A549 (cell line): ENCODE data around the gene NMNAT2. TPM values are rescaled to one million over a fixed set of nuclear protein-coding genes. Genes with fewer than 3 reads are reported as not detected.

ENCODE experiments used
- ATAC-seq, 2 experiments: fragments of 200-7000 bp in 1 of 2; fragments of >200 bp in 1 of 2; cut with Nextera tagmentation in 1 of 2; cut with Tn5 transposase in 1 of 2; 3 replicates each; pipeline versions ENCODE4 v1.8.0 to v1.9.1; 2018 to 2020; ENCODE audit warnings: mild to moderate bottlenecking in 1 of 2, moderate library complexity in 1 of 2
- CTCF ChIA-PET: fragments of 300-600 bp; sonication (Branson Sonifier 250); formaldehyde crosslinking; extraction: SDS; loops from one replicate; lab custom pipeline; 2021; ENCODE audit warnings: antibody characterized with exemption, inconsistent platforms; lab: Yijun Ruan, JAX
- POLR2A ChIA-PET: fragments of 350-600 bp; formaldehyde crosslinking; extraction: SDS; loops from one replicate; lab custom pipeline; 2021; ENCODE audit warnings: antibody characterized with exemption, inconsistent platforms; lab: Yijun Ruan, JAX
- DNase-seq, 2 experiments: peaks; one replicate each; pipeline versions ENCODE4 v3.0.0 to v3.0.0-alpha.2; 2011 to 2016; ENCODE audit warnings: low read depth in 1 of 2, low spot score in 1 of 2
- FAIRE-seq: peaks from 2 replicates; lab custom pipeline; 2011; peaks lifted over from hg19 to GRCh38; lab: Jason Lieb, UNC
- H3K27ac ChIP-seq, 2 experiments: fragments of >200 bp; sonication (Bioruptor Twin); formaldehyde crosslinking; 3 replicates each; pipeline ENCODE4 v1.5.1; 2016 to 2017
- H3K4me1 ChIP-seq: fragments of >200 bp; sonication (Bioruptor Twin); formaldehyde crosslinking; 3 replicates; pipeline ENCODE4 v1.6.1; 2016
- H3K4me2 ChIP-seq: fragments of >200 bp; sonication (Bioruptor Twin); formaldehyde crosslinking; 3 replicates; pipeline ENCODE4 v1.6.1; 2016
- H3K4me3 ChIP-seq: fragments of >200 bp; sonication (Bioruptor Twin); formaldehyde crosslinking; 3 replicates; pipeline ENCODE4 v1.5.1; 2016
- H3K9me3 ChIP-seq: fragments of >200 bp; sonication (Bioruptor Twin); formaldehyde crosslinking; 3 replicates; pipeline ENCODE4 v1.6.1; 2016
- BCL3 ChIP-seq: fragments of >200 bp; sonication (Bioruptor Twin); formaldehyde crosslinking; IDR thresholded peaks from 3 replicates; pipeline ENCODE4 v1.6.1; 2016
- BHLHE40 ChIP-seq: IDR thresholded peaks from 2 replicates; pipeline ENCODE4 v1.6.1; 2012; ENCODE audit warnings: low read depth, low read length, inconsistent platforms
- CBX2 ChIP-seq: fragments of 200-600 bp; sonication (generic); IDR thresholded peaks from 2 replicates; pipeline ENCODE4 v1.6.1; 2016; ENCODE audit warnings: low read depth, mild to moderate bottlenecking, borderline replicate concordance
- CHD2 ChIP-seq: fragments of 150-350 bp; IDR thresholded peaks from 2 replicates; pipeline ENCODE4 v1.6.1; 2014; ENCODE audit warnings: low read length; ENCODE audit not compliant: partially characterized antibody
- EHF ChIP-seq: fragments of 250-450 bp; sonication (Bioruptor Pico); IDR thresholded peaks from 2 replicates; pipeline ENCODE4 v1.5.0; 2020; ENCODE audit warnings: mild to moderate bottlenecking
- ELK1 ChIP-seq: fragments of 150-350 bp; IDR thresholded peaks from 2 replicates; pipeline ENCODE4 v1.6.1; 2014; ENCODE audit warnings: low read depth, mild to moderate bottlenecking, low read length
- ESRRA ChIP-seq: fragments of 150-350 bp; IDR thresholded peaks from 2 replicates; pipeline ENCODE4 v1.6.1; 2014; ENCODE audit warnings: mild to moderate bottlenecking, low read length, borderline replicate concordance
- FOSL2 ChIP-seq, 2 experiments: fragments of 450-650 bp in 1 of 2; fragments of >200 bp in 1 of 2; sonication (Bioruptor Twin) in 1 of 2; formaldehyde crosslinking; IDR thresholded peaks; 2 replicates each; pipeline versions ENCODE4 v1.5.0 to v1.6.1; 2016 to 2020; ENCODE audit warnings: mild to moderate bottlenecking in 1 of 2, moderate library complexity in 1 of 2
- GATA3 ChIP-seq: IDR thresholded peaks from 2 replicates; pipeline ENCODE4 v1.6.1; 2012; ENCODE audit warnings: borderline replicate concordance
- HOXB13 ChIP-seq: fragments of 250-450 bp; sonication (Bioruptor Pico); IDR thresholded peaks from 2 replicates; pipeline ENCODE4 v1.5.0; 2020; ENCODE audit warnings: low read depth, mild to moderate bottlenecking, moderate library complexity
- HOXB5 ChIP-seq: fragments of 250-450 bp; sonication (Bioruptor Pico); IDR thresholded peaks from 2 replicates; pipeline ENCODE4 v1.5.0; 2020; ENCODE audit warnings: mild to moderate bottlenecking, moderate library complexity
- NFE2L2 ChIP-seq: fragments of 150-350 bp; conservative IDR thresholded peaks from 2 replicates; pipeline ENCODE4 v1.6.1; 2014; ENCODE audit warnings: low read length
- PHF8 ChIP-seq: fragments of 200-600 bp; sonication (generic); IDR thresholded peaks from 2 replicates; pipeline ENCODE4 v1.6.1; 2016; ENCODE audit warnings: low read depth, mild to moderate bottlenecking, antibody characterized with exemption, moderate library complexity, borderline replicate concordance
- POLR2A ChIP-seq: IDR thresholded peaks from 2 replicates; pipeline ENCODE4 v1.6.1; 2012; ENCODE audit warnings: mild to moderate bottlenecking, low read length
- RNF2 ChIP-seq: fragments of 200-600 bp; sonication (generic); IDR thresholded peaks from 2 replicates; pipeline ENCODE4 v1.6.1; 2016; ENCODE audit warnings: low read depth, mild to moderate bottlenecking, antibody characterized with exemption, moderate library complexity, borderline replicate concordance
- SREBF2 ChIP-seq: fragments of 450-650 bp; IDR thresholded peaks from 2 replicates; pipeline ENCODE4 v1.6.1; 2014; ENCODE audit warnings: mild to moderate bottlenecking, moderate library complexity
- TFCP2L1 ChIP-seq: fragments of 250-450 bp; sonication (Bioruptor Pico); IDR thresholded peaks from 2 replicates; pipeline ENCODE4 v1.5.0; 2021; ENCODE audit warnings: mild to moderate bottlenecking
- USF2 ChIP-seq: fragments of 450-650 bp; IDR thresholded peaks from 2 replicates; pipeline ENCODE4 v1.6.1; 2014; ENCODE audit warnings: antibody characterized with exemption
- ZC3H11A ChIP-seq: fragments of 450-650 bp; IDR thresholded peaks from 2 replicates; pipeline ENCODE4 v1.6.1; 2014; ENCODE audit warnings: antibody characterized with exemption, mild to moderate bottlenecking
- ZFP36 ChIP-seq: fragments of 450-650 bp; IDR thresholded peaks from 2 replicates; pipeline ENCODE4 v1.6.1; 2014; ENCODE audit warnings: borderline replicate concordance; ENCODE audit not compliant: partially characterized antibody
- WGBS: methylation state at CpG from one replicate; pipeline ENCODE4 v1.1.6; 2017; ENCODE audit errors: missing lambda C conversion rate; 5-methylcytosine and 5-hydroxymethylcytosine counted together
- polyA plus RNA-seq, 4 experiments: library from polyadenylated mRNA; depleted of rRNA in 3 of 4; stranded (reverse); fragments of >200 nt; fragmentation: RNase III in 1 of 4; extraction: RNeasy Plus Mini Kit Qiagen cat#74134 plus additional on column Dnase treatment in 1 of 4; gene quantifications; 2 replicates in 3 of 4; 3 replicates in 1 of 4; pipeline ENCODE4 v1.2.3, GENCODE V29; 2011 to 2017

The NMNAT2 gene
- polyA plus RNA-seq, 2 of the 4 experiments (the other 2 are of a cell fraction) = 0.16 to 0.63 TPM

GRCh38 chr1:183240526-183240825 is 177.7 kb downstream of the NMNAT2 start:
- no peak for FAIRE-seq
- no peak for DNase-seq
- TF ChIP-seq RNF2 (no peak), BHLHE40 (no peak), ZFP36 (no peak), EHF (CRISPR knock-in tag) (no peak), CHD2 (no peak), BCL3 (no peak)
- no peaks in the 10 kb centered on the region for H3K4me1 ChIP-seq
- no peak for ATAC-seq
- no peak overlapping the region for H3K27ac ChIP-seq
- H3K4me2 ChIP-seq = no peak overlapping the region
- H3K4me3 ChIP-seq = no peak overlapping the region
- ChIA-PET POLR2A (no interaction called here), CTCF (interaction anchor here (1.2 to 1.5 kb wide), 2 partner anchors 17 to 210 kb away, joined by 3 read pairs; no protein-coding TSS in a partner anchor)
- H3K9me3 ChIP-seq = no peaks in the 10 kb centered on the region
- WGBS = 79% methylated on average over 4 of the region's 4 CpGs

GRCh38 chr1:183239793-183240525 is 178.2 kb downstream of the NMNAT2 start:
- TF ChIP-seq CHD2 (no peak), BCL3 (no peak), ZFP36 (no peak), EHF (CRISPR knock-in tag) (no peak), TFCP2L1 (CRISPR knock-in tag) (no peak)
- ATAC-seq (no peak), FAIRE-seq (no peak), DNase-seq (no peak)
- CTCF ChIA-PET = interaction anchor here (1.2 to 1.5 kb wide), 4 partner anchors 12 to 209 kb away, joined by 3 to 4 read pairs (median 3); no protein-coding TSS in a partner anchor
- 72% methylated on average over 8 of the region's 8 CpGs for WGBS
- H3K4me2 ChIP-seq = no peak overlapping the region
- H3K9me3 ChIP-seq = no peaks in the 10 kb centered on the region
- POLR2A ChIA-PET = no interaction called here
- no peak overlapping the region for H3K27ac ChIP-seq
- no peak overlapping the region for H3K4me3 ChIP-seq
- no peaks in the 10 kb centered on the region for H3K4me1 ChIP-seq

- POLR2A ChIA-PET = no interaction called here
- Histone ChIP-seq H3K4me2 (no peak overlapping the region), H3K4me1 (peaks cover 3% of the 10 kb centered on the region), H3K9me3 (no peaks in the 10 kb centered on the region), H3K4me3 (no peak overlapping the region), H3K27ac (no peak overlapping the region)
- CTCF ChIA-PET = interaction anchor here (1.2 to 1.5 kb wide), 5 partner anchors 12 to 208 kb away, joined by 3 to 4 read pairs (median 3); no protein-coding TSS in a partner anchor
- ATAC-seq (no peak), DNase-seq (no peak), FAIRE-seq (no peak)
- whole genome bisulfite sequencing = 89% methylated on average over 7 of the region's 7 CpGs
- TF ChIP-seq ELK1 = no peak
- no peak for TF ChIP-seq POLR2A
- TF ChIP-seq ESRRA = no peak
- no peak for TF ChIP-seq ZC3H11A
- no peak for TF ChIP-seq ZFP36
- no peak for TF ChIP-seq SREBF2
- TF ChIP-seq BCL3 = no peak
- TF ChIP-seq HOXB5 (CRISPR knock-in tag) = no peak
- no peak for TF ChIP-seq HOXB13 (CRISPR knock-in tag)
- no peak for TF ChIP-seq GATA3
- no peak for TF ChIP-seq CBX2
- TF ChIP-seq FOSL2 (IDR thresholded peaks at IDR 0.05) = no peak
- no peak for TF ChIP-seq FOSL2 (CRISPR knock-in tag; IDR thresholded peaks at IDR 0.05)
- TF ChIP-seq NFE2L2 = no peak
- no peak for TF ChIP-seq USF2
- TF ChIP-seq PHF8 = no peak
These were observed 178.9 kb downstream of the NMNAT2 start for GRCh38 chr1:183239220-183239742.
